HepG2 (cell line): ENCODE measurements around the gene VASH2. TPM values are rescaled to one million over a fixed set of nuclear protein-coding genes. Genes with fewer than 3 reads are reported as not detected.
A peak's percentile ranks its signal among the peaks of the same experiment; 100 is the strongest.

Experiments used
- ARID5B ChIP-seq: IDR thresholded peaks from 2 replicates; pipeline ENCODE4 v1.4.0; 2020; ENCODE audit warnings: mild to moderate bottlenecking, missing genetic modification reagents
- CEBPB ChIP-seq: IDR thresholded peaks from 2 replicates; pipeline ENCODE4 v1.6.1; 2011; ENCODE audit warnings: low read depth, low read length, improper control_type of control experiment, borderline replicate concordance
- CHD4 ChIP-seq: fragments of 200-600 bp; sonication (generic); IDR thresholded peaks from 2 replicates; pipeline ENCODE4 v1.7.0; 2017; ENCODE audit warnings: mild to moderate bottlenecking, low read length, borderline replicate concordance
- DNMT3B ChIP-seq: conservative IDR thresholded peaks from 2 replicates; pipeline ENCODE4 v1.6.1; 2016; ENCODE audit warnings: missing biosample characterization, control low read depth
- GATA4 ChIP-seq: sonication (generic); IDR thresholded peaks from 2 replicates; pipeline ENCODE4 v1.6.1; 2016; ENCODE audit warnings: antibody characterized with exemption, low read depth, borderline replicate concordance
- JUNB ChIP-seq: sonication (generic); formaldehyde crosslinking; IDR thresholded peaks from 2 replicates; pipeline ENCODE4 v1.8.0; 2022; ENCODE audit warnings: missing genetic modification reagents, mild to moderate bottlenecking, borderline replicate concordance
- NCOA2 ChIP-seq: sonication (generic); formaldehyde crosslinking; IDR thresholded peaks from 2 replicates; pipeline ENCODE4 v1.8.0; 2022; ENCODE audit warnings: inconsistent platforms
- POGK ChIP-seq: sonication (generic); formaldehyde crosslinking; conservative IDR thresholded peaks from 2 replicates; pipeline ENCODE4 v1.8.0; 2022; ENCODE audit warnings: mild to moderate bottlenecking, moderate library complexity, missing genetic modification reagents
- POLR2G ChIP-seq: fragments of 200-400 bp; formaldehyde crosslinking; IDR thresholded peaks from 2 replicates; pipeline ENCODE4 v1.6.1; 2018; ENCODE audit warnings: mild to moderate bottlenecking, low read depth, low read length, moderate library complexity
- RFXAP ChIP-seq: sonication (generic); formaldehyde crosslinking; IDR thresholded peaks from 2 replicates; pipeline ENCODE4 v1.4.0; 2020; ENCODE audit warnings: missing genetic modification reagents, borderline replicate concordance
- RNF2 ChIP-seq: fragments of 450-650 bp; conservative IDR thresholded peaks from 2 replicates; pipeline ENCODE4 v1.6.1; 2016; ENCODE audit warnings: low read depth
- SAP130 ChIP-seq: IDR thresholded peaks from 2 replicates; pipeline ENCODE4 v1.6.1; 2016; ENCODE audit warnings: low read depth
- SKIL ChIP-seq: sonication (generic); formaldehyde crosslinking; IDR thresholded peaks from 2 replicates; pipeline ENCODE4 v1.8.0; 2022; ENCODE audit warnings: missing genetic modification reagents, mild to moderate bottlenecking, moderate library complexity, borderline replicate concordance
- ZBTB43 ChIP-seq: sonication (generic); formaldehyde crosslinking; conservative IDR thresholded peaks from 2 replicates; pipeline ENCODE4 v1.4.0; 2020; ENCODE audit warnings: missing genetic modification reagents
- ZNF234 ChIP-seq: sonication (generic); formaldehyde crosslinking; conservative IDR thresholded peaks from 2 replicates; pipeline ENCODE4 v1.5.1; 2020; ENCODE audit warnings: mild to moderate bottlenecking, missing genetic modification reagents
- ZNF496 ChIP-seq: sonication (generic); formaldehyde crosslinking; IDR thresholded peaks from 2 replicates; pipeline ENCODE4 v1.8.1; 2023; ENCODE audit warnings: mild to moderate bottlenecking, moderate library complexity, missing genetic modification reagents; ENCODE audit not compliant: insufficient replicate concordance
- ZNF556 ChIP-seq: sonication (generic); formaldehyde crosslinking; IDR thresholded peaks from 2 replicates; pipeline ENCODE4 v1.4.0; 2020; ENCODE audit warnings: mild to moderate bottlenecking, missing genetic modification reagents, borderline replicate concordance
- ZNF572 ChIP-seq: sonication (generic); formaldehyde crosslinking; IDR thresholded peaks from 2 replicates; pipeline ENCODE4 v1.5.1; 2020; ENCODE audit warnings: mild to moderate bottlenecking, missing genetic modification reagents
- ZNF891 ChIP-seq: sonication (generic); formaldehyde crosslinking; IDR thresholded peaks from 2 replicates; pipeline ENCODE4 v1.5.0; 2020; ENCODE audit warnings: mild to moderate bottlenecking, missing genetic modification reagents
- polyA plus RNA-seq, 8 experiments: library from polyadenylated mRNA; depleted of rRNA in 3 of 8; stranded (reverse) in 7 of 8; unstranded in 1 of 8; fragments of >200 nt; fragmentation: Illumina TruSeq in 4 of 8; extraction: Trizol in 4 of 8; gene quantifications; 2 replicates each; pipeline versions ENCODE4 v1.2.1 to v1.2.3, GENCODE V29; 2011 to 2016; ENCODE audit warnings: low read depth in 4 of 8, missing spikeins in 1 of 8, mixed read lengths in 1 of 8; ENCODE audit not compliant: insufficient read depth in 1 of 8
- total RNA-seq, 5 experiments: library from RNA; depleted of rRNA; stranded (reverse); fragments of >200 nt; fragmentation: Illumina TruSeq; extraction: Trizol; gene quantifications; 2 replicates each; pipeline ENCODE4 v1.2.3, GENCODE V29; 2016; ENCODE audit warnings: low read depth in 1 of 5

VASH2 gene
- total and polyA plus RNA-seq, 2 of the 13 experiments (the other 11 are each of a cell fraction or from before 2014, with no cell fraction given) = 0.44 to 1.00 TPM

GRCh38 chr1:213015099-213016050 is 65.0 kb downstream of the VASH2 start, which contains the start of gene ANGEL2 (continued):
- TF ChIP-seq ARID5B (CRISPR knock-in tag) (peak; percentile 26; the same call in 1 of the 2 replicates), CEBPB (peak; percentile 46; the same call in 1 of the 2 replicates), ZNF234 (CRISPR knock-in tag) (no peak), ZNF496 (no peak), ZNF556 (CRISPR knock-in tag) (peak; percentile 32; the same call in 1 of the 2 replicates), ZNF891 (CRISPR knock-in tag) (no peak; the same call in 1 of the 2 replicates), DNMT3B (CRISPR knock-in tag) (no peak), ZNF572 (CRISPR knock-in tag) (no peak), POLR2G (peak; percentile 92), SKIL (CRISPR knock-in tag) (no peak), ZBTB43 (CRISPR knock-in tag) (peak; percentile 83; the same call in 1 of the 2 replicates), CHD4 (no peak), GATA4 (no peak), POGK (CRISPR knock-in tag) (peak; percentile 40; the same call in 1 of the 2 replicates), JUNB (CRISPR knock-in tag) (no peak), SAP130 (CRISPR knock-in tag) (peak; percentile 73), NCOA2 (0 out of 2 replicates have a peak, but pooled peaks have one; percentile 23), RNF2 (peak; percentile 52), RFXAP (no peak)
